Caco-2 (cell line): ENCODE results near the gene DDX6. TPM values are rescaled to one million over a fixed set of nuclear protein-coding genes. Genes with fewer than 3 reads are reported as not detected.

Experiments used
- total RNA-seq: library from RNA; stranded (reverse); gene quantifications from 2 replicates; pipeline ENCODE4 v1.2.3, GENCODE V29; 2022

DDX6 gene
- total RNA-seq, 1 experiment from 2014 or later, result 131 TPM

Other genes with a start within 250 kb of the DDX6 start
- gene IFT46, start 225.2 kb downstream of the DDX6 start, total RNA-seq, result 26.8 and 30.6 TPM in 2 replicates
- 313 and 330 TPM in 2 replicates for gene ARCN1, start 218.8 kb downstream of the DDX6 start, total RNA-seq
- 72.1 and 73.6 TPM in 2 replicates for gene PHLDB1, start 183.5 kb downstream of the DDX6 start, total RNA-seq
- not detected in 2 replicates for gene TREH, start 111.5 kb downstream of the DDX6 start, total RNA-seq
- gene CXCR5, start 92.7 kb upstream of the DDX6 start, total RNA-seq, result not detected in 2 replicates
- 186 and 203 TPM in 2 replicates for gene BCL9L, start 134.8 kb upstream of the DDX6 start, total RNA-seq
- 1.8 and 3.5 TPM in 2 replicates for gene UPK2, start 165.1 kb upstream of the DDX6 start, total RNA-seq
- gene FOXR1, start 180.6 kb upstream of the DDX6 start, total RNA-seq, result not detected in 2 replicates
- gene CENATAC, start 207.0 kb upstream of the DDX6 start, total RNA-seq, result 185 and 194 TPM in 2 replicates
- 1,811 and 1,967 TPM in 2 replicates for gene RPS25, start 227.2 kb upstream of the DDX6 start, total RNA-seq
- gene TRAPPC4, start 227.6 kb upstream of the DDX6 start, total RNA-seq, result 118 and 126 TPM in 2 replicates
- 97.8 and 108 TPM in 2 replicates for gene SLC37A4, start 239.7 kb upstream of the DDX6 start, total RNA-seq